Measurements from ENCODE around the gene SLC2A10. TPM values are rescaled to one million over a fixed set of nuclear protein-coding genes. Genes with fewer than 3 reads are reported as not detected.

The SLC2A10 gene
- total RNA-seq, 4 donors from 2014 or later, result 10.0 to 20.1 (median 11.5) TPM

DNA sequence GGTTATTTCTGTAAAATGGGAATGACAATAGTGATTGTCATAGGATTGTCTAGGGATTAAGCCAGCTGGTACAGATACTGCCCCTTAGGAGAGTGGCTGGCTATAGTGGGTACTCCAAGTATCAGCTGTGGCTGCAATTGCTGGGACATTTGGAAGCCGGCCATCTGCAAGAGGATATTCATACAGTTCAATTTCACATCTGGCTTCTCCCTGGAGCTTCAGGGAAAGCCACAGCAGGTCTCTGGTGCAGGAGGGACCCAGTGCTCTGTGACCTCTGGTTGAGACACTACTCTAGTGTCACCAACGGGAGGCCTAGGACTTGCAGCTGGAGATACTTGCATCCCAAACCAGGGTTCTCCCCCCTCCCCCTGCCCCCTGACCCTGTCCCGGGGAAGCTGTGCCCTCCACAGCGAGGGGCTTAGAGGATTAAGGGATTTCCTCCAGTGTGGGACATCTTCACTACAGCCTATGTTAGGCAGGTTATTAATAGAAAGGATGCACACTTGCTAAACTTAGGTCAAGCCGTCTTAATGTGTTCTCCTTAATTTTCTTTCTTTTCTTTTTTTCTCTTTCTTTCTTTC lies 2.7 kb downstream of the SLC2A10 start:
- ATAC-seq, result no peak
- H3K4me1 ChIP-seq, result peaks cover 0 to 59% (median 4%) of the 10 kb centered on the region in 3 donors
- H3K27ac ChIP-seq, result no peak overlapping the region
- H3K9me3 ChIP-seq, result no peaks in the 10 kb centered on the region
- H3K27me3 ChIP-seq, result no peaks in the 10 kb centered on the region
- 78 to 88% methylated on average over 1 of the region's 5 CpGs for WGBS, 2 donors (ENCODE audit: low coverage in 1 of 2)
- H3K4me3 ChIP-seq, result no peak overlapping the region
- no peaks in the 10 kb centered on the region for H3K36me3 ChIP-seq
- no peak for TF ChIP-seq POLR2AphosphoS5 (IDR thresholded peaks at IDR 0.05)
- TF ChIP-seq EP300 (IDR thresholded peaks at IDR 0.05), result no peak
- TF ChIP-seq, protein P1, sequence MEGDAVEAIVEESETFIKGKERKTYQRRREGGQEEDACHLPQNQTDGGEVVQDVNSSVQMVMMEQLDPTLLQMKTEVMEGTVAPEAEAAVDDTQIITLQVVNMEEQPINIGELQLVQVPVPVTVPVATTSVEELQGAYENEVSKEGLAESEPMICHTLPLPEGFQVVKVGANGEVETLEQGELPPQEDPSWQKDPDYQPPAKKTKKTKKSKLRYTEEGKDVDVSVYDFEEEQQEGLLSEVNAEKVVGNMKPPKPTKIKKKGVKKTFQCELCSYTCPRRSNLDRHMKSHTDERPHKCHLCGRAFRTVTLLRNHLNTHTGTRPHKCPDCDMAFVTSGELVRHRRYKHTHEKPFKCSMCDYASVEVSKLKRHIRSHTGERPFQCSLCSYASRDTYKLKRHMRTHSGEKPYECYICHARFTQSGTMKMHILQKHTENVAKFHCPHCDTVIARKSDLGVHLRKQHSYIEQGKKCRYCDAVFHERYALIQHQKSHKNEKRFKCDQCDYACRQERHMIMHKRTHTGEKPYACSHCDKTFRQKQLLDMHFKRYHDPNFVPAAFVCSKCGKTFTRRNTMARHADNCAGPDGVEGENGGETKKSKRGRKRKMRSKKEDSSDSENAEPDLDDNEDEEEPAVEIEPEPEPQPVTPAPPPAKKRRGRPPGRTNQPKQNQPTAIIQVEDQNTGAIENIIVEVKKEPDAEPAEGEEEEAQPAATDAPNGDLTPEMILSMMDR (IDR thresholded peaks at IDR 0.05), result no peak
- TF ChIP-seq POLR2A (IDR thresholded peaks at IDR 0.05), result no peak

DNA sequence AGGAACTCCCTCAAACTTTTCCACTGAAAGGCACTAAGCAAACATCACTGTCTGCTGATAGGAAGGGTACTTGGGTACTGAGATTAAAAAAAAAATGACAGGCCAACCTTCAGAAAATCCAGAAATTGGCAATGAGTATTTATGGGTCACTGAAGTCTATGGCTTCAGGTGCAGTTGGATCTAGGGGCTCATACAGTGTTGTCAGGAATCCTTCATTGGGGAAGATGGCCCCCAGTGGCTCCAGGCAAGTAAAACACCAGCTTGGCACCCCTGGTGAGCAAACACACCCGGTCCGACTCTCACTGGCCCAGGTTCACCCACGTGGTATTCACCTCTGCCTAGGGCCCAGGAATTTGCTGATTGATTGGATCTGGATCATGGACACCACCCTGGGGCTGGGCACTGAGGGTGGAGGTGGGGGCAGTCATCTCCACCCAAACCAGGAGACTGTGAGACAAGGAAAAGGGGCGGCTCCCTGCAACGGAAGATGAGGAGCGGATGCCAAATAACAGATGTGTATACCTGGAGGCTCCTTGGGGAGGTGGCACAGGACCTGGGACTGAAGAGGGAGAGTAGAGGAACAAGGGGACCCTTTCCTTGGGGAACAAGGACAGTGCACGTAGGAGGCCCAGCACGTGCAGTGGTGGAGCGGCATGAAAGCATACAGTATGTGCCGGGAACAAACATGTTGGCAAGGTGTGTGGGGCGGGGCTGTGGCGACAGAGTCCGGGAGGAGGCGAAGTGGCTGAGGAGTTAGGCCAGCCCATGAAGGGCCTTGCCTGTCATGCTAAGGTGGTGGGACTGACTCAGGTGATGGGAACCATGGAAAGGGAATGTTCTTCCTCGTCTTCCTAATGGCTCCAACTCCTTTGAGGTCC lies 4.7 kb downstream of the SLC2A10 start:
- Histone ChIP-seq H3K4me1 (peaks cover 0 to 52% (median 2%) of the 10 kb centered on the region in 3 donors), H3K4me3 (no peak overlapping the region), H3K27me3 (no peaks in the 10 kb centered on the region), H3K9me3 (no peaks in the 10 kb centered on the region), H3K27ac (peak overlapping the region in 3 of 4 donors; percentile 11 to 26 (median 21)), H3K36me3 (no peaks in the 10 kb centered on the region)
- ATAC-seq, result no peak
- TF ChIP-seq, protein P1 (IDR thresholded peaks at IDR 0.05), result no peak
- TF ChIP-seq POLR2AphosphoS5 (IDR thresholded peaks at IDR 0.05), result no peak
- no peak for TF ChIP-seq POLR2A (IDR thresholded peaks at IDR 0.05)
- no peak for TF ChIP-seq EP300 (IDR thresholded peaks at IDR 0.05)
- WGBS, 2 donors (ENCODE audit: low coverage in 1 of 2), result 86 to 90% methylated on average over 3 to 13 of the region's 15 CpGs

DNA sequence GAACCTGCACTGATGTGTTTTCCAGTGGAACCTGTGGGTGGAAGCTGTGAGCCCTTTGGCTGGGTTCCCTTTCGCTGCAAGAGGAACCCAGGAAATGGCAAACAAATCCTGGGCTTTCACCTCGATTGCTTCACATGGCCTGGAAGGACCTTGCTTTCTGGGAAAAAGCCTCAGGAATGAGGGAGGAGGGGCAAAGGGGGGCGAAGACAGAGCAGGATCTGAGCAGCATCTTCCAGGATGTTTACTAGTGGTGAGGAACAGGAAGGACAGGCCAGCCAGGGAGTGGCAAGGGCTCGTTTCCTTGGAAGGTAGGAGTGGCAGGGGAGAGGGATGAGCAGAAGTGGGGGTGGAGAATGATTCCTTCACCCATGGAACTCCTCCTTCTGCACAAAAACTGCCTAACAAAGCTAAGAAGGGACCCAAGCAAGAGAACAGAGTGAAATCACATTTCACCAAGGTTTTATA lies 5.9 kb downstream of the SLC2A10 start:
- no peak overlapping the region for H3K27ac ChIP-seq
- no peak for TF ChIP-seq EP300 (IDR thresholded peaks at IDR 0.05)
- TF ChIP-seq, protein P1 (IDR thresholded peaks at IDR 0.05), result peak in 2 of 4 experiments; percentile 19 to 38
- TF ChIP-seq POLR2AphosphoS5 (IDR thresholded peaks at IDR 0.05), result peak; percentile 85
- peak; percentile 94 for ATAC-seq
- H3K36me3 ChIP-seq, result peaks cover 0 to 7% of the 10 kb centered on the region in 2 donors
- 16 to 28% methylated on average over 3 of the region's 4 CpGs for WGBS, 2 donors (ENCODE audit: low coverage in 1 of 2)
- peaks cover 0 to under 1% (median 0%) of the 10 kb centered on the region in 3 donors for H3K9me3 ChIP-seq
- no peaks in the 10 kb centered on the region for H3K27me3 ChIP-seq
- peaks cover 0 to 43% (median 0%) of the 10 kb centered on the region in 3 donors for H3K4me1 ChIP-seq
- H3K4me3 ChIP-seq, result no peak overlapping the region

DNA sequence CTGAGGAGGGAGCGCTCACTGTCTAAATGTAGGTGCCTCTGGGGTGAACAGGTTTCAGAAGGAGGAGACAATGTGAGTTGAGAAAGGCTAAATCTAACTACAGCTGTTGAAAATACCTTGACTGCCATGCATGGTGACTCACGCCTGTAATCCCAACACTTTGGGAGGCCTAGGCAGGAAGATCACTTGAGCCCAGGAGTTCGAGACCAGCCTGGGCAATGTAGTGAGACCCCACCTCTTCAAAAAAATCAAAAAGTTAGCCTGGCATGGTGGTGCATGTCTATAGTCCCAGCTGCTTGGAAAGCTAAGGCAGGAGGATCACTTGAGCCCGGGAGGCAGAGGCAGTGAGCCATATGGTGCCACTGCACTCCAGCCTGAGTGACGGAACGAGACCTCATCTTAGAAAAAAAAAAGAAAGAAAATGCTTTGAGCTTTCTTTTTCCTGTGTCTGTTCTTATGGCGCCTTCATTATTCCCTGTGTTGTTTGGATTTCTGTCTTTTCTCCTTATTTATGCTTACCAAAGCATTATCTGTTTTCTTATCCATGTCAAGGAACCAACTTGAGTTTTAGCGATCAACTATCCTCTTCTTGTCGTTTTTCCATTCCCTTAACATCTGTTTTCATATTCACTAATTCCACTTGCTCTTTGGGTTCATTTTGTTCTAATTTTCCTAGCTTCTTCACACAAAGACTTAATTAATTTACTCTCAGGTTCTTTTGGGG lies 8.5 kb downstream of the SLC2A10 start:
- TF ChIP-seq POLR2A (IDR thresholded peaks at IDR 0.05), result no peak
- TF ChIP-seq, protein P1 (IDR thresholded peaks at IDR 0.05), result no peak
- TF ChIP-seq EP300 (IDR thresholded peaks at IDR 0.05), result no peak
- 76 to 92% methylated on average over 6 to 9 of the region's 9 CpGs for WGBS, 2 donors (ENCODE audit: low coverage in 1 of 2)
- Histone ChIP-seq H3K4me1 (peaks cover 0 to 24% (median 0%) of the 10 kb centered on the region in 3 donors), H3K4me3 (no peak overlapping the region), H3K36me3 (peaks cover 0 to 13% of the 10 kb centered on the region in 2 donors), H3K27me3 (no peaks in the 10 kb centered on the region), H3K27ac (no peak overlapping the region), H3K9me3 (peaks cover 0 to 12% (median 0%) of the 10 kb centered on the region in 3 donors)
- ATAC-seq, result no peak

Data from gastroesophageal sphincter (tissue), 4 donors.